Measurements from ENCODE around the gene RELN. TPM values are rescaled to one million over a fixed set of nuclear protein-coding genes. Genes with fewer than 3 reads are reported as not detected.

Gene RELN
- total and polyA plus RNA-seq, 11 donors = 0.16 to 3.5 (median 1.3) TPM

DNA sequence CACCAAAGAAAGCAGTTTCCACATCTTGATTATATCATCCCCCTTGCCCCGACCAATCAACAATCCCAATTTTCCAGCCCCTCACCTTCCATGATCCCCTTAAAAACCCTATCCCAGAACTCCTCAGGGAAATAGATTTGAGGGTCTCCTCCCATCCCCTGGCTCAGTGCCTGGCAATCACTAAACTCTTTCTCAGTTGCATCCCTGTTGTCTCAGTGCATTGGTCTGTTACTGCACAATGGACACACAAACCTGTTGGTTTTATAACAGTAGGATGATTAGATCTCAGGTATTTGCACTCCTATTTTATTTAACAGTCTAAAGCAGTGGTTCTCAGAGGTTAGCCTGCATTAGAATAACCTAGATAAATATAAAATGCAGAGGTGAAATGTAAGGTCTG, 45.2 kb upstream of the RELN start:
- H3K27me3 ChIP-seq = peaks cover 0 to 5% (median 0%) of the 10 kb centered on the region in 9 donors
- TF ChIP-seq POLR2A (IDR thresholded peaks at IDR 0.05) = no peak
- no peaks in the 10 kb centered on the region for H3K36me3 ChIP-seq
- H3K4me1 ChIP-seq = no peaks in the 10 kb centered on the region
- DNase-seq (no peak), ATAC-seq (no peak)
- peaks cover 0 to 12% (median 0%) of the 10 kb centered on the region in 12 donors for H3K9me3 ChIP-seq
- intact Hi-C loops (cut with DNase I) = no loop called here
- H3K4me3 ChIP-seq = no peak overlapping the region
- WGBS, 4 donors = 70 to 86% (median 82%) methylated on average over 1 of the region's 1 CpG
- no peak overlapping the region for H3K27ac ChIP-seq

GRCh38 chr7:104033837-104034236, 44.4 kb upstream of the RELN start:
- no peak for TF ChIP-seq POLR2A (IDR thresholded peaks at IDR 0.05)
- no peak for TF ChIP-seq CTCF (IDR thresholded peaks at IDR 0.05)
- no peaks in the 10 kb centered on the region for H3K4me1 ChIP-seq
- no peak for DNase-seq
- intact Hi-C loops (cut with DNase I) = no loop called here
- H3K27ac ChIP-seq = no peak overlapping the region
- H3K27me3 ChIP-seq = peaks cover 0 to 5% (median 0%) of the 10 kb centered on the region in 9 donors
- H3K36me3 ChIP-seq = no peaks in the 10 kb centered on the region
- WGBS, 4 donors = 67 to 77% (median 74%) methylated on average over 1 of the region's 1 CpG
- H3K4me3 ChIP-seq = no peak overlapping the region
- ATAC-seq = no peak
- H3K9me3 ChIP-seq = peaks cover 0 to 12% (median 0%) of the 10 kb centered on the region in 12 donors

- H3K4me3 ChIP-seq = no peak overlapping the region
- peaks cover 0 to 12% (median 0%) of the 10 kb centered on the region in 12 donors for H3K9me3 ChIP-seq
- no peak overlapping the region for H3K27ac ChIP-seq
- peaks cover 0 to 5% (median 0%) of the 10 kb centered on the region in 9 donors for H3K27me3 ChIP-seq
- H3K36me3 ChIP-seq = no peaks in the 10 kb centered on the region
- WGBS, 4 donors = 60 to 80% (median 67%) methylated on average over 5 of the region's 5 CpGs
- TF ChIP-seq CTCF (IDR thresholded peaks at IDR 0.05) (no peak), POLR2A (IDR thresholded peaks at IDR 0.05) (no peak)
- ATAC-seq (no peak), DNase-seq (no peak)
- intact Hi-C loops (cut with DNase I) = no loop called here
- H3K4me1 ChIP-seq = no peaks in the 10 kb centered on the region
These were observed 43.0 kb upstream of the RELN start for GRCh38 chr7:104032486-104032885.

- Histone ChIP-seq H3K27me3 (peaks cover 0 to under 1% (median 0%) of the 10 kb centered on the region in 9 donors), H3K9me3 (peaks cover 0 to 6% (median 0%) of the 10 kb centered on the region in 12 donors), H3K4me3 (no peak overlapping the region), H3K4me1 (no peaks in the 10 kb centered on the region), H3K27ac (no peak overlapping the region), H3K36me3 (no peaks in the 10 kb centered on the region)
- 71 to 85% (median 80%) methylated on average over 2 of the region's 2 CpGs for WGBS, 4 donors
- no peak for DNase-seq
- TF ChIP-seq POLR2A (IDR thresholded peaks at IDR 0.05) (no peak), CTCF (IDR thresholded peaks at IDR 0.05) (no peak)
- no peak for ATAC-seq
- intact Hi-C loops (cut with DNase I) = no loop called here
These were observed 40.3 kb upstream of the RELN start for GRCh38 chr7:104029765-104030164.

DNA sequence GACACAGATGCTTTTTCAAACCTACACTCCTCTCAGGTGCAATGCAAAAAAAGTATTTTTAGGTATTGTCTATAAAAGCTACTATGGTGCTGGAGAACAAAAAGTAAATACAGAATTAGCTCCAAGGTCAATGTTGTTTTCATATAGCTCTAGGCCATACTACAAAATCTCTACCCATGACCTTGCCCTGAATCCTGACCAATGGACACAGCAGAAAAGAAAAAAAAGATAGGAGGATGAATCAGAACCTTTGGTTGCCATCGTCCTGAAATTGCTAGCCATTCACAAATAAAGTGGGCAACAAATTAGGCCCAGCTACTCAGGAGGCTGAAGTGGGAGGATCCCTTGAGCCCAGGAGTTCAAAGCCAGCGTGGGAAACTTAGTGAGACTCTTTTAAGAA, 35.2 kb upstream of the RELN start:
- no peaks in the 10 kb centered on the region for H3K36me3 ChIP-seq
- intact Hi-C loops (cut with DNase I) = no loop called here
- H3K27me3 ChIP-seq = no peaks in the 10 kb centered on the region
- TF ChIP-seq POLR2A (IDR thresholded peaks at IDR 0.05) (no peak), CTCF (IDR thresholded peaks at IDR 0.05) (no peak)
- H3K4me3 ChIP-seq = no peak overlapping the region
- WGBS, 4 donors = 71 to 80% (median 75%) methylated on average over 2 of the region's 2 CpGs
- H3K9me3 ChIP-seq = no peaks in the 10 kb centered on the region
- no peak for ATAC-seq
- no peaks in the 10 kb centered on the region for H3K4me1 ChIP-seq
- DNase-seq = no peak
- no peak overlapping the region for H3K27ac ChIP-seq

Data from heart left ventricle (tissue), 16 donors.